Astrocyte (in vitro differentiated cells and primary cell): ENCODE results near the gene ASB1.

Experiments
- CTCF ChIP-seq: IDR thresholded peaks from 2 replicates; pipeline ENCODE4 v1.5.1; 2011; ENCODE audit warnings: low read depth, mild to moderate bottlenecking, inconsistent platforms, low read length, moderate library complexity; ENCODE audit not compliant: insufficient read depth
- EZH2 ChIP-seq: IDR thresholded peaks from 2 replicates; pipeline ENCODE4 v1.6.1; 2012; ENCODE audit warnings: mild to moderate bottlenecking, low read length, inconsistent platforms; ENCODE audit not compliant: insufficient read depth

GRCh38 chr2:238489431-238489830 is 62.7 kb downstream of the ASB1 start:
- no peak for TF ChIP-seq CTCF
- TF ChIP-seq EZH2: no peak
